Osteoblast (primary cell): ENCODE results near the gene SMARCA2. TPM values are rescaled to one million over a fixed set of nuclear protein-coding genes. Genes with fewer than 3 reads are reported as not detected.

ENCODE experiments used
- DNase-seq: peaks from one replicate; pipeline ENCODE4 v3.0.0; 2011; ENCODE audit warnings: low spot score, mixed read lengths; ENCODE audit not compliant: insufficient read length; ENCODE audit errors: missing footprints
- H2AFZ ChIP-seq: 2 replicates; pipeline ENCODE4 v1.6.0; 2011; ENCODE audit warnings: mild to moderate bottlenecking, low read length
- H3K27ac ChIP-seq: 2 replicates; pipeline ENCODE4 v1.5.1; 2011; ENCODE audit warnings: mild to moderate bottlenecking, low read depth, low read length, moderate library complexity
- H3K27me3 ChIP-seq: 2 replicates; pipeline ENCODE4 v1.6.0; 2012; ENCODE audit warnings: mild to moderate bottlenecking, control low read depth, inconsistent platforms, low read length, moderate library complexity; ENCODE audit not compliant: insufficient read depth
- H3K36me3 ChIP-seq: 2 replicates; pipeline ENCODE4 v1.5.1; 2011; ENCODE audit warnings: mild to moderate bottlenecking, low read length, control low read depth, moderate library complexity; ENCODE audit not compliant: insufficient read depth
- H3K4me1 ChIP-seq: 2 replicates; pipeline ENCODE4 v1.5.1; 2011; ENCODE audit warnings: mild to moderate bottlenecking, low read length, control low read depth, moderate library complexity; ENCODE audit not compliant: insufficient read depth
- H3K4me2 ChIP-seq: 2 replicates; pipeline ENCODE4 v1.6.0; 2011; ENCODE audit warnings: mild to moderate bottlenecking, low read length; ENCODE audit not compliant: insufficient read depth
- H3K4me3 ChIP-seq: fragments of 200-600 bp; sonication (generic); 3 replicates; pipeline ENCODE4 v1.5.1; 2012; ENCODE audit warnings: mild to moderate bottlenecking, low read length, inconsistent platforms; ENCODE audit not compliant: insufficient read depth
- H3K79me2 ChIP-seq: 2 replicates; pipeline ENCODE4 v1.6.0; 2012; ENCODE audit warnings: mild to moderate bottlenecking, low read length, control low read depth, inconsistent platforms; ENCODE audit not compliant: insufficient read depth
- H3K9me3 ChIP-seq: 2 replicates; pipeline ENCODE4 v1.5.1; 2011; ENCODE audit warnings: low read depth, low read length, control low read depth
- H4K20me1 ChIP-seq: 2 replicates; pipeline ENCODE4 v1.6.0; 2012; ENCODE audit warnings: mild to moderate bottlenecking, low read length, control low read depth; ENCODE audit not compliant: insufficient read depth
- CTCF ChIP-seq: IDR thresholded peaks from 2 replicates; pipeline ENCODE4 v1.5.1; 2011; ENCODE audit warnings: mild to moderate bottlenecking, low read depth, low read length, moderate library complexity; ENCODE audit errors: extremely low read depth
- total RNA-seq: library from RNA; depleted of rRNA; stranded (reverse); fragments of >200 nt; gene quantifications from 2 replicates; pipeline ENCODE4 v1.2.3, GENCODE V29; 2012

The SMARCA2 gene
- total RNA-seq, 1 donor = 101 TPM

GRCh38 chr9:2106666-2107065 is 91.5 kb downstream of the SMARCA2 start:
- no peak for DNase-seq
- Histone ChIP-seq H3K4me2 (no peak overlapping the region), H3K9me3 (no peaks in the 10 kb centered on the region), H2AFZ (no peak overlapping the region), H3K27ac (no peak overlapping the region), H3K27me3 (no peaks in the 10 kb centered on the region), H3K4me3 (no peak overlapping the region), H3K36me3 (peaks cover 33% of the 10 kb centered on the region), H4K20me1 (no peaks in the 10 kb centered on the region), H3K4me1 (peaks cover 25% of the 10 kb centered on the region), H3K79me2 (no peaks in the 10 kb centered on the region)
- TF ChIP-seq CTCF = no peak

- Histone ChIP-seq H3K27me3 (no peaks in the 10 kb centered on the region), H3K4me2 (no peak overlapping the region), H3K4me1 (peaks cover 25% of the 10 kb centered on the region), H3K27ac (peak overlapping the region; percentile 81), H3K36me3 (peaks cover 32% of the 10 kb centered on the region), H2AFZ (no peak overlapping the region), H4K20me1 (no peaks in the 10 kb centered on the region), H3K4me3 (no peak overlapping the region), H3K79me2 (no peaks in the 10 kb centered on the region), H3K9me3 (no peaks in the 10 kb centered on the region)
- no peak for TF ChIP-seq CTCF
- no peak for DNase-seq
These were observed 92.8 kb downstream of the SMARCA2 start for GRCh38 chr9:2107906-2108451.

GRCh38 chr9:2109069-2109650 is 94.0 kb downstream of the SMARCA2 start:
- H3K27me3 ChIP-seq = no peaks in the 10 kb centered on the region
- no peaks in the 10 kb centered on the region for H3K9me3 ChIP-seq
- no peak for TF ChIP-seq CTCF
- H3K4me2 ChIP-seq = peak overlapping the region; percentile 76
- H3K27ac ChIP-seq = peak overlapping the region; percentile 81
- no peak overlapping the region for H3K4me3 ChIP-seq
- no peak for DNase-seq
- H3K79me2 ChIP-seq = no peaks in the 10 kb centered on the region
- peaks cover 37% of the 10 kb centered on the region for H3K36me3 ChIP-seq
- no peaks in the 10 kb centered on the region for H4K20me1 ChIP-seq
- no peak overlapping the region for H2AFZ ChIP-seq
- H3K4me1 ChIP-seq = peaks cover 25% of the 10 kb centered on the region

- peaks cover 28% of the 10 kb centered on the region for H3K36me3 ChIP-seq
- no peaks in the 10 kb centered on the region for H3K27me3 ChIP-seq
- H3K4me1 ChIP-seq = peaks cover 25% of the 10 kb centered on the region
- H2AFZ ChIP-seq = no peak overlapping the region
- no peaks in the 10 kb centered on the region for H4K20me1 ChIP-seq
- H3K27ac ChIP-seq = peak overlapping the region; percentile 81
- no peak overlapping the region for H3K4me2 ChIP-seq
- no peak for TF ChIP-seq CTCF
- H3K9me3 ChIP-seq = no peaks in the 10 kb centered on the region
- H3K4me3 ChIP-seq = no peak overlapping the region
- no peaks in the 10 kb centered on the region for H3K79me2 ChIP-seq
- no peak for DNase-seq
These were observed 94.9 kb downstream of the SMARCA2 start for GRCh38 chr9:2110036-2110435.
